Activated CD8-positive, alpha-beta memory T cell treated with anti-CD3 and anti-CD28 coated beads for 24 hours (primary cell): ENCODE data around the gene SLC17A7.
A peak's percentile ranks its signal among the peaks of the same experiment; 100 is the strongest.

ENCODE experiments used
- DNase-seq: peaks from one replicate; pipeline ENCODE4 v3.0.0-alpha.2; 2020

Gene SLC17A7

GRCh38 chr19:49403404-49404187, 37.7 kb downstream of the SLC17A7 start:
- DNase-seq, result no peak

DNA sequence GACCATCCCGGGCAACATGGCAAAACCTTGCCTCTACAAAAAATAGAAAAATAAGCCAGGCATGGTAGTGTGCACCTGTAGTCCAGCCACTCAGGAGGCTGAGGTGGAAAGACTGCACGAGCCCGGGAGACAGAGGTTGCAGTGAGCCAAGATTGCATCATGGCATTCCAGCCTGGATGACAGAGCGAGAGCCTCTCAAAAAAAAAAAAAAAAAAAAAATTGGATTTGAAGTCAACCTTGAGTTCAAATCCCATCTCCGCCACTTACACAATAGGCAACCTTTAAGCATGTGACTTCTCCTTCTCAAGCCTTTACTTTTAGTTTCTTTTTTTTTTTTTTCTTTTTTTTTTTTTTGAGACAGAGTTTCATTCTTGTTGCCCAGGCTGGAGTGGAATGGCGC, 41.3 kb downstream of the SLC17A7 start:
- DNase-seq, result no peak

DNA sequence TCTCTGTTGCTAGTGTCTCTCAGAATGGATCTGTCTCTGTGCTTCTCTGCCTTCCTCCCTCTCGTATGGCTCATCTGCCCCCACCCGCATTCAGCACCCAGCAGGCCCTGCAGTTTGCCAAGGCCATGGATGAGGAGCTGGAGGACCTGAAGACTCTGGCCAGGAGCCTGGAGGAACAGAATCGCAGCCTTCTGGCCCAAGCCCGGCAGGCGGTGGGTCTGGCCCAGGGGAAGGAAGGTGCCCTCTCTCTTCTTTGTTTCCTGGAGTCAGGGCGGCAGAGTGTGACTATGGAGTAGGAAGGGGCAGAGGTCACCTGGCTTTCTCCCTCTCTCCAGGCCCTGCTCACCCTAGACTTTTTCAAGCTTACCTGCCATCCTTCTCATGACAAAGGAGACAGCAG, 42.4 kb downstream of the SLC17A7 start:
- no peak for DNase-seq

- DNase-seq, result no peak
Observed at GRCh38 chr19:49398001-49398615, 43.2 kb downstream of the SLC17A7 start.

- no peak for DNase-seq
Observed at GRCh38 chr19:49396738-49397505, 44.4 kb downstream of the SLC17A7 start.

DNA sequence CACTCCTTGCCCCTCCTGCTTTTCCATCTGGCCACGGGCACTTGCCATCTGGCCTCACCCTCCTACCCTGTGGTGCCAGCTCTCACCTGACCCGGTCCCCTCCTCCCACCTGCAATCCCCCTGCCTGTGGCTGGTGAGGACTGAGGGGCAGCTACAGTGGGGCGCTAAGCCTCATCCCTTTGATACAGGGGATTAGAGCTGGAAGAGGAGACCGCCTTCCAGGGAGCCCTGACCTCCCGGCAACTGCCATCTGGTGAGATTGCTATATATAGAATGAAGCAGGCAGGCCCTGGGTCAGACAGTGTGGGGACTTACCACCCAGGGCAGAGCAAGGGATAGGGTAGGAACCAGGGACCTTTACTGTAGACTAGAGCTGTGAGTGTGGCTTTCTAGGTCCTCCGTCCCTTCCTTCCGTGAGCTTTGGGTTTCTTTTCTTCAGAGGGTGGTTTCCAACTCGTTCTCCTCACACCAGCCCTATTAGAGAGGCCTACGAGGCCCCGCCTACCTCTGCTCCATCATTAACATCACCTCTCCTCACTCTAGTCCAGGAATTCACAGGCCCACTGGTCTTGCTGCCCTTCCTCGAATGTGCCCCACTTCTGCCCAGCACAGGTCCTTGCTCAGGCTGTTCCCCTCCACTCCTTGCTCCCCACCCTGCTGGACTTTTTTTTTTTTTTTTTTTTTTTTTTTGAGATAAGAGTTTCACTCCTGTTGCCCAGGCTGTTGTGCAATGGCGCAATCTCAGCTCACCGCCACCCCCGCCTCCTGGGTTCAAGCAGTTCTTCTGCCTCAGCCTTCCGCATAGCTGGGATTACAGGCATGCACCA, 45.5 kb downstream of the SLC17A7 start:
- DNase-seq, result no peak

- no peak for DNase-seq
Observed at GRCh38 chr19:49393881-49394280, 47.4 kb downstream of the SLC17A7 start.

- DNase-seq, result peak; percentile 87
Observed at GRCh38 chr19:49391581-49392399, 49.5 kb downstream of the SLC17A7 start.

GRCh38 chr19:49390929-49391359, 50.4 kb downstream of the SLC17A7 start:
- DNase-seq, result no peak

DNA sequence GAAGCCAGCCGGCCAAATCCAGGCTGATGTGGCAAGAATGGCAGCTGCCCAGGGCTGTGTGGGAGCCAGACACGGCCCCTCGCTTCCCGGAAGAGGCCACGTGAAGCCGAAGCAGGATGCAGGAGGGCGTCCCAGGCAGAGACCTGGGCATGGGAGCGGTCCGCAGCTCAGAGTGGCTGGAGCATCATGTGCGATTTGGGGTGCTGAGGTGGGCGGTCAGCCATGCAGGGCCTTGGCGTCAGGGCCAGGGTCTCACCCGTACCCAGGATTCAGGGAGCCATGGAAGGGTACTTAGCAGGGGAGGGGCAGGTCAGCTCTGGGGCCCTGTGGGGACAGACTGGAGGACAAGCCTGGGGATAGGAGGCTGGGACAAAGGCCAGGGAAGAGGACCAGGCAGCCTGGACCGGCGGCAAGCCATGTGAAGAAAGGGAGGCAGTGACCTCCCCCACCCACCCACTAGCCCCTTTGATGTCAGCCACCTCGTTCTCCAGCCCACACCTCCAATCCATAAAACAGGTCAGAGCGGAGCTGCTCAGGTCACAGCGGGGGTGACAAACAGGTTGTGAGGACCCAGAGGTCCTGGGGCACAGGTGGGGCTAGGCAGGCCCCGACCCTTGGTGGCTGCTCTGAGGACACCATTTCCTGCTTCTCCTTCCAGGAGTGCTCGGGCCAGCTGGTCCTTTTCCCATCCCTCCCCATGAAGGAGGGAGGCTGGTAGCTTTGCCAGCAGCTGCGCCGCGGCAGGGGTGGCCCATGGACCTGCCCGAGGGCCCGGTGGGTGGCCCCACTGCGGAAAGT, 51.0 kb downstream of the SLC17A7 start:
- no peak for DNase-seq

DNA sequence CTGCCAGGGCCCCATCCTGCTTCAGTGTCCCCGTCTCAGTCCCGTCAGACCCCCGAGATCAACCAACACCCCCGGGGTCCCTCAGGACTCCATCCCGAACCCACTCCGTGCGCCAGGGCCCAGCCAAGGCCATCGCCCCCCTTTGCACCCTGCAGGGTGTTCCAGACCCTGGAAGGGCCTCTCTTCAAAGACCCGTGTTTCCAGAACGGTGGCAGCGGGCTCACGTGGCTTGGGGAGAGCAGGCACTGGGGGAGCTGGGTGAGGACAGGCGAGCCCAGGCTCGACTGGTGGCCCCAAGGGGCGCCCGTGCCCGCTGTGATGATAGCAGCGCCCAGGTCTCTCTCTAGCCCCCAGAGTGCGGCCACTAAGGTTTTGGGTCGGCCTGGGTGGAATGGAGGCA, 51.9 kb downstream of the SLC17A7 start:
- no peak for DNase-seq

DNA sequence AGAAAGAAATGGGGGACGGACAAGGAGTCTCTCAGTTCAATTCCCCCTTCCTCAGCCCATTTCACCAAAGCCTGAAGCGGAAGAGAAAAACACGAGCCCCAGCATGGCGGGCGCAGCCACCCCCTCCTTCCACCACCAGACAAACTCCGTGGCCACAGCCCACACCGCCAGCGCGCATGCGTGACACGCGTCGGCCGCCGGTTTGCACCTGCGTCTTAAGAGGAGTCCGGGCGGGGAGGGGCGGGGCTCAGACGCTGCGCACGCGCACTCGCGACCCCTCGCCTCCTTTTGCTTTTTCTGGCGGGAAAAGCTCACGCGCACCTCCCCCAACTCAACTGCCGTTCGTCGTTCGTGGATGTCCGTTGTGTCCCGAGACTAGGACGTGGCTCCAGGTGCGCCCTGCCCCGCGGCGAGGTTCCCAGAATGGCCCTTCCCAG, 53.4 kb downstream of the SLC17A7 start, which contains the start of gene KASH5:
Gene KASH5, plus strand, starts transcription at position 314 of the 437 bp plus-strand sequence. CDS start 2,635 bp downstream, outside the sequence.
- peak; percentile 86 for DNase-seq

GRCh38 chr19:49383599-49383998, 57.7 kb downstream of the SLC17A7 start:
- no peak for DNase-seq

GRCh38 chr19:49382639-49383038, 58.7 kb downstream of the SLC17A7 start:
- no peak for DNase-seq

- DNase-seq, result no peak
Observed at GRCh38 chr19:49380391-49380790, 60.9 kb downstream of the SLC17A7 start.
